IMR-90 (cell line): ENCODE measurements around the gene MARCKS. TPM values are rescaled to one million over a fixed set of nuclear protein-coding genes. Genes with fewer than 3 reads are reported as not detected.

Experiments used
- ATAC-seq: fragments of 200-7000 bp; cut with Tn5 transposase; 2 replicates; pipeline ENCODE4 v1.9.1; 2020; ENCODE audit warnings: low read depth, mild to moderate bottlenecking, moderate library complexity
- BruUV-seq: library from RNA; stranded (reverse); fragments of 400-500 nt; replicated peaks from 2 replicates; lab custom pipeline; 2021; lab: Mats Ljungman, UMichigan
- CTCF ChIA-PET: fragments of 300-600 bp; formaldehyde crosslinking; extraction: SDS; loops from one replicate; lab custom pipeline; 2021; ENCODE audit warnings: antibody characterized with exemption; lab: Yijun Ruan, JAX
- POLR2A ChIA-PET: fragments of 300-600 bp; sonication (Branson Sonifier 250); formaldehyde crosslinking; loops from one replicate; lab custom pipeline; 2022; ENCODE audit warnings: antibody characterized with exemption; ENCODE audit not compliant: unreplicated experiment; lab: Charles Lee
- DNase-seq: peaks from one replicate; pipeline ENCODE4 v3.0.0; 2013
- H2AFZ ChIP-seq: replicated peaks from 2 replicates; pipeline ENCODE3; 2013; ENCODE audit warnings: low read length, mild to moderate bottlenecking; ENCODE audit not compliant: poor library complexity
- H2AK5ac ChIP-seq: 2 replicates; pipeline ENCODE4 v1.6.1; 2013; ENCODE audit warnings: low read depth, low read length, inconsistent platforms
- H2AK9ac ChIP-seq: replicated peaks from 2 replicates; pipeline ENCODE3; 2013; ENCODE audit warnings: mild to moderate bottlenecking, low read depth, low read length, moderate library complexity; ENCODE audit not compliant: poor library complexity
- H2BK120ac ChIP-seq: 2 replicates; pipeline ENCODE4 v1.6.1; 2013; ENCODE audit warnings: low read depth, low read length, inconsistent platforms
- H2BK15ac ChIP-seq: 3 replicates; pipeline ENCODE4 v1.6.1; 2013; ENCODE audit warnings: low read depth, low read length, inconsistent platforms
- H2BK20ac ChIP-seq: 2 replicates; pipeline ENCODE4 v1.6.1; 2013; ENCODE audit warnings: low read depth, mild to moderate bottlenecking, inconsistent platforms, low read length, moderate library complexity
- H2BK5ac ChIP-seq: 2 replicates; pipeline ENCODE4 v1.6.1; 2013; ENCODE audit warnings: mild to moderate bottlenecking, low read depth, low read length, inconsistent platforms; ENCODE audit not compliant: poor library complexity, severe bottlenecking
- H3K14ac ChIP-seq: replicated peaks from 2 replicates; pipeline ENCODE4 v1.6.1; 2013; ENCODE audit warnings: low read depth, low read length, inconsistent platforms
- H3K18ac ChIP-seq: 2 replicates; pipeline ENCODE4 v1.6.1; 2013; ENCODE audit warnings: low read depth, low read length, control low read depth
- H3K23ac ChIP-seq: 2 replicates; pipeline ENCODE4 v1.6.1; 2013; ENCODE audit warnings: low read depth, low read length, inconsistent platforms
- H3K27ac ChIP-seq: 2 replicates; pipeline ENCODE4 v1.5.1; 2013; ENCODE audit warnings: mild to moderate bottlenecking, control low read depth, low read length; ENCODE audit not compliant: insufficient read depth
- H3K27me3 ChIP-seq: 2 replicates; pipeline ENCODE4 v1.6.1; 2013; ENCODE audit warnings: low read length; ENCODE audit not compliant: control insufficient read depth, insufficient read depth
- H3K36me3 ChIP-seq: 2 replicates; pipeline ENCODE4 v1.6.1; 2013; ENCODE audit warnings: low read length, mixed read lengths; ENCODE audit not compliant: control insufficient read depth, insufficient read depth
- H3K4ac ChIP-seq: 2 replicates; pipeline ENCODE4 v1.6.1; 2013; ENCODE audit warnings: low read depth, low read length, inconsistent platforms
- H3K4me1 ChIP-seq: 2 replicates; pipeline ENCODE4 v1.6.1; 2013; ENCODE audit warnings: low read length, mixed read lengths; ENCODE audit not compliant: control insufficient read depth, insufficient read depth
- H3K4me2 ChIP-seq: 2 replicates; pipeline ENCODE4 v1.6.1; 2013; ENCODE audit warnings: low read depth, mild to moderate bottlenecking, control low read depth, low read length, moderate library complexity
- H3K4me3 ChIP-seq: 2 replicates; pipeline ENCODE4 v1.5.1; 2013; ENCODE audit warnings: low read depth, mild to moderate bottlenecking, control low read depth, low read length, moderate library complexity; ENCODE audit not compliant: insufficient read depth
- H3K56ac ChIP-seq: 2 replicates; pipeline ENCODE4 v1.6.1; 2013; ENCODE audit warnings: low read length, inconsistent platforms; ENCODE audit not compliant: insufficient read depth; ENCODE audit errors: extremely low read depth
- H3K79me1 ChIP-seq, 2 experiments: 2 replicates each; pipeline ENCODE4 v1.6.1; 2013; ENCODE audit warnings: low read length in 2 of 2, inconsistent platforms in 1 of 2, low read depth in 1 of 2
- H3K9ac ChIP-seq: 2 replicates; pipeline ENCODE4 v1.6.1; 2013; ENCODE audit warnings: low read depth, low read length, control low read depth
- H3K9me1 ChIP-seq: 2 replicates; pipeline ENCODE4 v1.6.1; 2013; ENCODE audit warnings: low read length, inconsistent platforms; ENCODE audit not compliant: insufficient read depth
- H3K9me3 ChIP-seq: 2 replicates; pipeline ENCODE4 v1.6.1; 2013; ENCODE audit warnings: low read length; ENCODE audit not compliant: control insufficient read depth, insufficient read depth
- H4K20me1 ChIP-seq: 2 replicates; pipeline ENCODE4 v1.6.1; 2013; ENCODE audit warnings: low read length, inconsistent platforms; ENCODE audit not compliant: insufficient read depth
- H4K5ac ChIP-seq: 2 replicates; pipeline ENCODE4 v1.6.1; 2013; ENCODE audit warnings: mild to moderate bottlenecking, low read depth, low read length, control low read depth
- H4K8ac ChIP-seq, 2 experiments: 2 replicates each; pipeline ENCODE4 v1.6.1; 2013; ENCODE audit warnings: low read depth in 2 of 2, low read length in 2 of 2, control low read depth in 1 of 2, inconsistent platforms in 1 of 2
- H4K91ac ChIP-seq: 2 replicates; pipeline ENCODE4 v1.6.1; 2013; ENCODE audit warnings: low read depth, low read length, inconsistent platforms; ENCODE audit not compliant: insufficient read depth
- CEBPB ChIP-seq: IDR thresholded peaks from 2 replicates; pipeline ENCODE4 v1.6.1; 2012; ENCODE audit warnings: low read depth, low read length, improper control_type of control experiment
- FOS ChIP-seq: fragments of 150-350 bp; IDR thresholded peaks from 2 replicates; pipeline ENCODE4 v1.6.1; 2016; ENCODE audit warnings: low read depth, low read length
- MAZ ChIP-seq: IDR thresholded peaks from 2 replicates; pipeline ENCODE4 v1.6.1; 2012; ENCODE audit warnings: low read depth, mild to moderate bottlenecking, low read length, improper control_type of control experiment, moderate library complexity, borderline replicate concordance
- MXI1 ChIP-seq: IDR thresholded peaks from 2 replicates; pipeline ENCODE4 v1.6.1; 2012; ENCODE audit warnings: low read depth, mild to moderate bottlenecking, low read length, moderate library complexity, borderline replicate concordance
- POLR2A ChIP-seq: IDR thresholded peaks from 2 replicates; pipeline ENCODE4 v1.6.1; 2012; ENCODE audit warnings: mild to moderate bottlenecking, low read depth, low read length
- RAD21 ChIP-seq: IDR thresholded peaks from 2 replicates; pipeline ENCODE4 v1.6.1; 2012; ENCODE audit warnings: low read length, improper control_type of control experiment
- RFX5 ChIP-seq: IDR thresholded peaks from 2 replicates; pipeline ENCODE4 v1.8.0; 2012; ENCODE audit warnings: low read depth, mild to moderate bottlenecking, low read length, moderate library complexity
- WGBS, 2 experiments: methylation state at CpG; one replicate each; pipeline versions ENCODE4 v1.1.5 to v1.1.7; 2013; ENCODE audit warnings: missing lambda C conversion rate in 2 of 2; ENCODE audit not compliant: insufficient read length in 1 of 2; ENCODE audit errors: extremely low coverage in 2 of 2; 5-methylcytosine and 5-hydroxymethylcytosine counted together
- dilution Hi-C: fragments of 300-500 bp; cut with HindIII; formaldehyde crosslinking; loops from one replicate; pipeline ENCODE4 v1.14.3; 2018; ENCODE audit warnings: low sequenced_read_pairs; ENCODE audit not compliant: unreplicated experiment
- in situ Hi-C: fragments of 300-500 bp; cut with MboI; formaldehyde crosslinking; loops from 3 replicates; pipeline ENCODE4 v1.14.3; 2019; ENCODE audit warnings: low sequenced_read_pairs, inconsistent platforms, mixed read lengths
- intact Hi-C: fragments of 100-400 bp; cut with micrococcal nuclease; formaldehyde crosslinking; loops from 2 replicates; pipeline ENCODE4 v1.10.0; 2022
- polyA plus RNA-seq, 3 experiments: library from polyadenylated mRNA; depleted of rRNA; stranded (reverse); fragments of >200 nt; gene quantifications; 2 replicates each; pipeline ENCODE4 v1.2.3, GENCODE V29; 2012; ENCODE audit warnings: low replicate concordance in 1 of 3
- total RNA-seq: library from RNA; depleted of rRNA; stranded (reverse); fragments of >200 nt; gene quantifications from 2 replicates; pipeline ENCODE4 v1.2.3, GENCODE V29; 2012
- TF ChIP-seq, protein P1 (sequence below): fragments of 150-350 bp; IDR thresholded peaks from 2 replicates; pipeline ENCODE4 v1.6.1; 2017; ENCODE audit warnings: mild to moderate bottlenecking, antibody characterized with exemption, low read length, low read depth

MARCKS gene
- total and polyA plus RNA-seq, 2 of the 4 experiments (the other 2 are of a cell fraction): 34.5 to 40.7 TPM

DNA sequence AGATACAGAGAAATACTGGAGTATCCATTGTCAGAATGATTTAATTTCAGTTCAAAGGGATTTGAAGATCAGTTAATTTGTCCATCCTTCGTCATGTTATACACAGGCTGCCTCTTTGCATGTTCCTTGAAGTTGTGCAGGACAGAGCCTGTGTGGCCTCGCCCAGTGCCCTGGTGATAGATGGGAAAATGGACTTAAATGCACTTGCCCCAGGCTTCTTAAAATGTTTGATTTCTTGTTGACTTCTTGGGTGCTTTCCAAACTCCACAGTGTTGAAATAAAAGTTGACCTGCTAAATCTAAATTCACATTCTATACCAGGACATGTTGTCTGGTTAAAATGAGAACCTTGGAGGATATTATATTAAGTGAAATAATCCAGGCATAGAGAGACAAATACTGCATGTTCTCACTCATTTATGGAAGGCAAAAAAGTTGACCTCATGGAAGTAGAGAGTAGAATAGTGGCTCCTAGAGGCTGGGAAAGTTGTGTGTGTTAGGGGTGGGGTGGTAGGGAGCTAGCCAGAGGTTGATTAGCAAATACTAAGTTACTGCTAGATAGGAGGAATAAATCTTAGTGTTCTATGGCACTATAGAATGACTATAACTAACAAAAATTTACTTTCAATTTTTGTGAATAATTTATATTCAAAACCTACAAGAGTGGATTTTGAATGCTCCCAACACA lies 25.3 kb downstream of the MARCKS start:
- H3K9me3 ChIP-seq: no peaks in the 10 kb centered on the region
- DNase-seq: no peak
- H2BK20ac ChIP-seq: no peak overlapping the region
- H3K18ac ChIP-seq: no peak overlapping the region
- H3K4ac ChIP-seq: no peak overlapping the region
- no peak overlapping the region for H3K9ac ChIP-seq
- ChIA-PET CTCF (no interaction called here), POLR2A (no interaction called here)
- H3K4me3 ChIP-seq: no peak overlapping the region
- H4K5ac ChIP-seq: no peak overlapping the region
- peaks cover 3% of the 10 kb centered on the region; the same call in 1 of the 2 replicates for H3K9me1 ChIP-seq
- H3K56ac ChIP-seq: no peak overlapping the region
- H3K27me3 ChIP-seq: no peaks in the 10 kb centered on the region
- H3K14ac ChIP-seq: no peak overlapping the region
- intact Hi-C loops: no loop called here
- no peak overlapping the region for H4K8ac ChIP-seq
- H2BK120ac ChIP-seq: no peak overlapping the region
- in situ Hi-C loops: no loop called here
- no peak overlapping the region for H3K4me2 ChIP-seq
- no peak overlapping the region for H2AFZ ChIP-seq
- no peak overlapping the region for H3K23ac ChIP-seq
- dilution Hi-C loops: no loop called here
- no peak overlapping the region for H2AK5ac ChIP-seq
- H3K79me1 ChIP-seq: no peaks in the 10 kb centered on the region
- H2BK15ac ChIP-seq: no peak overlapping the region
- ATAC-seq: no peak
- no peaks in the 10 kb centered on the region for H4K20me1 ChIP-seq
- TF ChIP-seq, protein P1, sequence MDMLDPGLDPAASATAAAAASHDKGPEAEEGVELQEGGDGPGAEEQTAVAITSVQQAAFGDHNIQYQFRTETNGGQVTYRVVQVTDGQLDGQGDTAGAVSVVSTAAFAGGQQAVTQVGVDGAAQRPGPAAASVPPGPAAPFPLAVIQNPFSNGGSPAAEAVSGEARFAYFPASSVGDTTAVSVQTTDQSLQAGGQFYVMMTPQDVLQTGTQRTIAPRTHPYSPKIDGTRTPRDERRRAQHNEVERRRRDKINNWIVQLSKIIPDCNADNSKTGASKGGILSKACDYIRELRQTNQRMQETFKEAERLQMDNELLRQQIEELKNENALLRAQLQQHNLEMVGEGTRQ: no peak
- TF ChIP-seq CEBPB (no peak), MXI1 (no peak), RAD21 (no peak), FOS (no peak), POLR2A (no peak), RFX5 (no peak), MAZ (no peak)
- BruUV-seq: no TSS peak
- no peaks in the 10 kb centered on the region for H3K36me3 ChIP-seq
- no peak overlapping the region for H3K27ac ChIP-seq
- no peak overlapping the region for H4K91ac ChIP-seq
- no peak overlapping the region for H2AK9ac ChIP-seq
- no CpG with 5 or more reads among the region's 2 CpGs for WGBS, 2 experiments
- no peaks in the 10 kb centered on the region for H3K4me1 ChIP-seq
- H2BK5ac ChIP-seq: no peak overlapping the region
